CD14-positive monocyte (primary cell): ENCODE measurements around the gene SNX22. TPM values are rescaled to one million over a fixed set of nuclear protein-coding genes. Genes with fewer than 3 reads are reported as not detected.

Experiments used
- DNase-seq, 3 donors: peaks; one replicate each; pipeline ENCODE4 v3.0.0-alpha.2; 2011 to 2022
- H2AFZ ChIP-seq: 2 replicates; pipeline ENCODE4 v1.6.0; 2012; ENCODE audit warnings: mild to moderate bottlenecking, low read depth, low read length, inconsistent platforms; ENCODE audit not compliant: insufficient read depth, poor library complexity, severe bottlenecking
- H3K27ac ChIP-seq, 2 donors: 1 replicate in 1 of 2; 2 replicates in 1 of 2; pipeline ENCODE4 v1.5.1; 2012 to 2013; ENCODE audit warnings: low read length in 2 of 2, control low read depth in 1 of 2, inconsistent platforms in 1 of 2, low read depth in 1 of 2, mild to moderate bottlenecking in 1 of 2
- H3K27me3 ChIP-seq, 2 donors: one replicate each; pipeline versions ENCODE4 v1.6.0 to v1.6.1; 2011 to 2013; ENCODE audit warnings: low read length in 2 of 2; ENCODE audit not compliant: control insufficient read depth in 2 of 2, insufficient read depth in 2 of 2
- H3K36me3 ChIP-seq, 2 donors: replicated peaks in 1 of 2; 1 replicate in 1 of 2; 2 replicates in 1 of 2; pipeline versions ENCODE4 v1.5.1 to v1.6.1; 2012 to 2013; ENCODE audit warnings: low read length in 2 of 2, control low read depth in 1 of 2, inconsistent platforms in 1 of 2, mild to moderate bottlenecking in 1 of 2; ENCODE audit not compliant: insufficient read depth in 2 of 2, control insufficient read depth in 1 of 2
- H3K4me1 ChIP-seq, 2 donors: 1 replicate in 1 of 2; 2 replicates in 1 of 2; pipeline versions ENCODE4 v1.5.1 to v1.6.1; 2012 to 2013; ENCODE audit warnings: low read length in 2 of 2, control low read depth in 1 of 2, inconsistent platforms in 1 of 2, mild to moderate bottlenecking in 1 of 2, moderate library complexity in 1 of 2; ENCODE audit not compliant: insufficient read depth in 2 of 2, control insufficient read depth in 1 of 2
- H3K4me2 ChIP-seq: replicated peaks from 2 replicates; pipeline ENCODE3; 2012; ENCODE audit warnings: low read length, moderate library complexity, mild to moderate bottlenecking; ENCODE audit not compliant: poor library complexity, severe bottlenecking; ENCODE audit errors: extremely low read depth
- H3K4me3 ChIP-seq, 3 experiments: fragments of 200-600 bp in 1 of 3; sonication (generic) in 1 of 3; replicated peaks in 1 of 3; 1 replicate in 2 of 3; 2 replicates in 1 of 3; pipeline ENCODE4 v1.5.1; 2011 to 2013; ENCODE audit warnings: low read length in 3 of 3, mild to moderate bottlenecking in 3 of 3, control low read depth in 2 of 3, low read depth in 2 of 3, inconsistent platforms in 1 of 3, moderate library complexity in 1 of 3
- H3K79me2 ChIP-seq: 2 replicates; pipeline ENCODE4 v1.6.0; 2012; ENCODE audit warnings: mild to moderate bottlenecking, control low read depth, inconsistent platforms, low read length, moderate library complexity; ENCODE audit not compliant: insufficient read depth
- H3K9ac ChIP-seq: 2 replicates; pipeline ENCODE4 v1.6.0; 2017; ENCODE audit warnings: low read length, mild to moderate bottlenecking; ENCODE audit not compliant: insufficient read depth, poor library complexity, severe bottlenecking
- H3K9me3 ChIP-seq, 2 donors: replicated peaks in 1 of 2; 1 replicate in 1 of 2; 2 replicates in 1 of 2; pipeline versions ENCODE4 v1.5.1 to v1.6.1; 2012 to 2013; ENCODE audit warnings: low read length in 2 of 2, control low read depth in 1 of 2; ENCODE audit not compliant: control insufficient read depth in 1 of 2, insufficient read depth in 1 of 2
- H4K20me1 ChIP-seq: 2 replicates; pipeline ENCODE4 v1.6.0; 2012; ENCODE audit warnings: mild to moderate bottlenecking, low read length, control low read depth, moderate library complexity; ENCODE audit not compliant: insufficient read depth
- H3K27ac Mint-ChIP-seq, 7 donors: one replicate each; pipeline ENCODE4 v1.8.0; 2020; ENCODE audit warnings: mild to moderate bottlenecking in 7 of 7, mixed read lengths in 7 of 7, moderate library complexity in 6 of 7, inconsistent platforms in 2 of 7
- H3K27me3 Mint-ChIP-seq, 3 donors: one replicate each; pipeline ENCODE4 v1.8.0; 2021 to 2022; ENCODE audit warnings: low read depth in 3 of 3, mild to moderate bottlenecking in 3 of 3, mixed read lengths in 3 of 3, moderate library complexity in 3 of 3, inconsistent platforms in 1 of 3
- H3K36me3 Mint-ChIP-seq, 2 donors: one replicate each; pipeline ENCODE4 v1.8.0; 2020; ENCODE audit warnings: mixed read lengths in 2 of 2, inconsistent platforms in 1 of 2, mild to moderate bottlenecking in 1 of 2
- H3K4me1 Mint-ChIP-seq: one replicate; pipeline ENCODE4 v1.8.0; 2020; ENCODE audit warnings: mild to moderate bottlenecking, mixed read lengths
- H3K4me3 Mint-ChIP-seq, 2 donors: one replicate each; pipeline ENCODE4 v1.8.0; 2020; ENCODE audit warnings: mild to moderate bottlenecking in 2 of 2, mixed read lengths in 2 of 2, moderate library complexity in 1 of 2
- H3K9me3 Mint-ChIP-seq, 7 donors: one replicate each; pipeline ENCODE4 v1.8.0; 2020 to 2022; ENCODE audit warnings: mixed read lengths in 7 of 7, mild to moderate bottlenecking in 6 of 7, moderate library complexity in 6 of 7, inconsistent platforms in 2 of 7
- WGBS: methylation state at CpG from one replicate; pipeline ENCODE4 v1.1.5; 2013; ENCODE audit warnings: missing lambda C conversion rate; ENCODE audit not compliant: insufficient coverage; 5-methylcytosine and 5-hydroxymethylcytosine counted together
- intact Hi-C, 2 donors: fragments of 100-400 bp; cut with micrococcal nuclease; formaldehyde crosslinking; loops; one replicate each; pipeline versions ENCODE4 v1.15.0 to v1.15.1; 2023
- polyA minus RNA-seq: library from RNA; depleted of rRNA, polyadenylated mRNA; stranded (reverse); fragments of >200 nt; gene quantifications from 2 replicates; pipeline ENCODE4 v1.2.3, GENCODE V29; 2012
- polyA plus RNA-seq, 3 donors: library from polyadenylated mRNA; depleted of rRNA in 1 of 3; unstranded in 2 of 3; stranded (reverse) in 1 of 3; fragments of 300-500 nt in 2 of 3; fragments of >200 nt in 1 of 3; fragmentation: Illumina TruSeq in 2 of 3; gene quantifications; 1 replicate in 2 of 3; 2 replicates in 1 of 3; pipeline ENCODE4 v1.2.3, GENCODE V29; 2012 to 2021
- total RNA-seq, 12 experiments: library from RNA in 1 of 12; stranded (reverse) in 1 of 12; fragments of 120-200 nt in 1 of 12; gene quantifications; one replicate each; pipeline ENCODE4 v1.2.4 and lab custom pipeline; 2013 to 2026; ENCODE audit warnings: mixed read lengths in 6 of 12, inconsistent platforms in 1 of 12
- TF ChIP-seq, protein P1 (sequence below): fragments of 200-600 bp; IDR thresholded peaks from one replicate; pipeline ENCODE4 v1.8.0; 2022; ENCODE audit warnings: antibody characterized with exemption, mild to moderate bottlenecking

SNX22 gene
- 1.4 TPM for total RNA-seq (2013)
- polyA plus RNA-seq (1 to 10 TPM in 1 of 3 donors, under 1 TPM in 2; 0.19 to 1.2 (median 0.80) TPM), polyA minus RNA-seq (0.40 and 0.42 TPM in 2 replicates), total RNA-seq (lab: John Stamatoyannopoulos, UW) (0.35 to 3.5 (median 0.94) reads per million in 11 experiments)

DNA sequence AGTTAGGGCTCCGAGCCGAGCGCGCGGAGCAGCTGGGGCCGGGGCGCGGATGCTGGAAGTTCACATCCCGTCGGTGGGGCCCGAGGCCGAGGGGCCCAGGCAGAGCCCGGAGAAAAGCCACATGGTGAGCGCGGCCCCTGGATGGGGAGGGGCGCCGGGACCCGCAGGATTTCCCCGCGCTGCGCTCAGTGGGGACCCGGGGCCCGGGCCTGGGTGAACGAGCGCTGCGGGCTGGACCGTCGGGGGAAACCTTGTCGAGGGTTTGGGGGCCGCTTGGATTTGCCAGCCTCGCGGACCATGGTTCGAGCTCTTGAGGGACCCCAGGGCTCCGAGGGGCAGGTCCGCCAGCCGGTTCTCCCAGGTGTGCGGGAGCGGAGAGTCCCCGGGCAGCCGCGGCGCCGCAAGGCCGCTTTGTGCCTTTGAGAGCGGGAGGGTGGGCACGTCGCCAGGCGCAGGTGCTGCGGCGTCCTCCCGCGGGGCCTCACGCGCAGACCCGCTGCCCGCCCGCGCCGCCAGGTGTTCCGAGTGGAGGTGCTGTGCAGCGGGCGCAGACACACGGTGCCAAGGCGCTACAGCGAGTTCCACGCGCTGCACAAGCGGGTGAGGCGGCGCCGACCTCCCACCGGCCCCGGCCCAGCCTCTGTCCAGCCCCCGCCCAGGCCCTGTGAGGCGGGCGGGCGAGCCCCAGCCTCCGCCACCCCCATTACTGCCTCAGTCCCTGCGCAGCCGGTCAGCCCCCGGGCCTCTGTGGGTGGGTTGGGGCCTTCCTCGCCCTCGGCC is at the start of gene SNX22:
Gene SNX22 (plus strand): TSS at position 5 of the 780 bp plus-strand sequence. CDS start 45 bp downstream, at position 50.
- no peaks in the 10 kb centered on the region for H3K9me3 ChIP-seq
- peak within 1 kb of the TSS; percentile 21 to 69 (median 26) for H3K4me3 ChIP-seq
- peaks cover 54% of the 10 kb centered on the region for H4K20me1 ChIP-seq
- peaks cover 24 to 34% (median 29%) of the 10 kb centered on the region in 3 donors for H3K27me3 Mint-ChIP-seq
- peaks cover 0 to 7% (median 2%) of the 10 kb centered on the region in 7 donors for H3K9me3 Mint-ChIP-seq
- H3K36me3 Mint-ChIP-seq, result peaks cover 23 to 31% of the 10 kb centered on the region in 2 donors
- H3K27me3 ChIP-seq, result peaks cover 17 to 25% of the 10 kb centered on the region in 2 donors
- peak within 1 kb of the TSS; percentile 43 for H3K9ac ChIP-seq
- no peak for DNase-seq
- intact Hi-C loops, result loop anchor here in 1 of 2 donors (5.0 kb wide), 1 partner anchor 400 kb away; no protein-coding TSS in a partner anchor
- peak within 1 kb of the TSS; percentile 77 to 85 for H3K4me3 Mint-ChIP-seq
- TF ChIP-seq, protein P1, sequence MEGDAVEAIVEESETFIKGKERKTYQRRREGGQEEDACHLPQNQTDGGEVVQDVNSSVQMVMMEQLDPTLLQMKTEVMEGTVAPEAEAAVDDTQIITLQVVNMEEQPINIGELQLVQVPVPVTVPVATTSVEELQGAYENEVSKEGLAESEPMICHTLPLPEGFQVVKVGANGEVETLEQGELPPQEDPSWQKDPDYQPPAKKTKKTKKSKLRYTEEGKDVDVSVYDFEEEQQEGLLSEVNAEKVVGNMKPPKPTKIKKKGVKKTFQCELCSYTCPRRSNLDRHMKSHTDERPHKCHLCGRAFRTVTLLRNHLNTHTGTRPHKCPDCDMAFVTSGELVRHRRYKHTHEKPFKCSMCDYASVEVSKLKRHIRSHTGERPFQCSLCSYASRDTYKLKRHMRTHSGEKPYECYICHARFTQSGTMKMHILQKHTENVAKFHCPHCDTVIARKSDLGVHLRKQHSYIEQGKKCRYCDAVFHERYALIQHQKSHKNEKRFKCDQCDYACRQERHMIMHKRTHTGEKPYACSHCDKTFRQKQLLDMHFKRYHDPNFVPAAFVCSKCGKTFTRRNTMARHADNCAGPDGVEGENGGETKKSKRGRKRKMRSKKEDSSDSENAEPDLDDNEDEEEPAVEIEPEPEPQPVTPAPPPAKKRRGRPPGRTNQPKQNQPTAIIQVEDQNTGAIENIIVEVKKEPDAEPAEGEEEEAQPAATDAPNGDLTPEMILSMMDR, result no peak
- H3K79me2 ChIP-seq, result no peaks in the 10 kb centered on the region
- peaks cover 38% of the 10 kb centered on the region for H3K4me1 Mint-ChIP-seq
- peaks cover 40 to 47% of the 10 kb centered on the region in 2 donors for H3K4me1 ChIP-seq
- H3K27ac ChIP-seq, result no peak within 1 kb of the TSS
- peak within 1 kb of the TSS; percentile 80 for H3K4me2 ChIP-seq
- peaks cover 26 to 30% of the 10 kb centered on the region in 2 donors for H3K36me3 ChIP-seq
- WGBS, result under 1% methylated on average over 77 of the region's 83 CpGs
- peak within 1 kb of the TSS; percentile 57 for H2AFZ ChIP-seq
- H3K27ac Mint-ChIP-seq, result peak within 1 kb of the TSS in 2 of 7 donors; percentile 30 to 78

DNA sequence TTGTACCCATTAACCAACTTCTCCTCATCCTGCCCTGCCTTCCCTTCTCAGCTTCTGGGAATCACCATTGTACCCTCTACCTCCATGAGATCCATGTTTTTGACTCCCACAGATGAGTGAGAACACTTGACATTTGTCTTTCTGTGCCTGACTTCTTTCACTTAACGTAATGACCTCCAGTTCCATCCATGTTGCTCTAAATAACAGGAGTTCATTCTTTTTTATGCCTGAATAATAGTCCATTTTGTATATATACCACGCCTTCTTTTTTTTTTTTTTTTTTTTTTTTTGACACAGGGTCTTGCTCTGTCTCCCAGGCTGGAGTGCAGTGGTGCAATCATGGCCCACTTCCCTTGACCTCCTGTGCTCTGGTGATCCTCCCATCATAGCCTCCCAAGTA is 49.0 kb upstream of the SNX22 start:
- peak overlapping the region in 3 of 7 donors; percentile 13 to 63 (median 31) for H3K27ac Mint-ChIP-seq
- no peak overlapping the region for H3K9ac ChIP-seq
- H3K9me3 ChIP-seq, result no peaks in the 10 kb centered on the region
- no peak for DNase-seq
- H3K79me2 ChIP-seq, result peaks cover 100% of the 10 kb centered on the region
- peak overlapping the region in 1 of 2 donors; percentile 0 for H3K27ac ChIP-seq
- H4K20me1 ChIP-seq, result peaks cover 75% of the 10 kb centered on the region
- WGBS, result no CpG with 5 or more reads among the region's 2 CpGs
- H3K4me3 ChIP-seq, result no peak overlapping the region
- H3K4me2 ChIP-seq, result no peak overlapping the region
- H3K36me3 Mint-ChIP-seq, result peaks cover 7 to 16% of the 10 kb centered on the region in 2 donors
- H3K4me3 Mint-ChIP-seq, result no peak overlapping the region
- peaks cover 61% of the 10 kb centered on the region for H3K4me1 Mint-ChIP-seq
- H3K9me3 Mint-ChIP-seq, result no peaks in the 10 kb centered on the region
- TF ChIP-seq, protein P1, result no peak
- no peak overlapping the region for H2AFZ ChIP-seq
- H3K27me3 ChIP-seq, result no peaks in the 10 kb centered on the region
- peaks cover 56 to 79% of the 10 kb centered on the region in 2 donors for H3K4me1 ChIP-seq
- H3K36me3 ChIP-seq, result peaks cover 2 to 5% of the 10 kb centered on the region in 2 donors
- H3K27me3 Mint-ChIP-seq, result no peaks in the 10 kb centered on the region
- intact Hi-C loops, result no loop called here
